ENCODE data around the gene MPZL2. TPM values are rescaled to one million over a fixed set of nuclear protein-coding genes. Genes with fewer than 3 reads are reported as not detected.

Gene MPZL2
- total and polyA plus RNA-seq, 10 of the 15 experiments (the other 5 are each of a cell fraction or from before 2014, with no cell fraction given): 0.81 to 4.8 (median 3.1) TPM

DNA sequence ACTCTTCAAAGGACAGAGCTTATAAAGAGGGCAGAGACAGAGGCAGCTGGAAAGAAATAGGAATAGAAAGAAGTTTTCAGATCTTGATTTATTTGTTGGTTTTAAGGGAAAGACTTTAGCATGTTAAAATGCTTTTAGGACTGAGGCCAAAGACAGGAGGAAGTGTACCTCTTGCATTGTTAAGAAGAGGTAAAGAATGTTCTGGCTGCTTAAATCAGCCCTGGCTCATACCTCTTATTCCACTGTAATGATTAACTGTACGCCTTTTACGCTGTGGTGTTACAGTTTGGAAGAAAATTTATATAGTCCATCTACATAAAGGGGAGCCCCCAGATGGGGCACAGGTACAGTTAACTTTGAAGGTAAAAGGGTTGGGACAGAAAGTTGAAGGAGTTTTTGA, 10.1 kb upstream of the MPZL2 start (continued):
- no peak for TF ChIP-seq ZZZ3 (IDR thresholded peaks at IDR 0.05; ENCODE audit: control insufficient read depth, insufficient read length, low read depth)
- TF ChIP-seq CBX3 (IDR thresholded peaks at IDR 0.05; ENCODE audit: borderline replicate concordance, low read depth): no peak
- no peak for TF ChIP-seq HDAC6 (IDR thresholded peaks at IDR 0.05; ENCODE audit: unreplicated experiment)

DNA sequence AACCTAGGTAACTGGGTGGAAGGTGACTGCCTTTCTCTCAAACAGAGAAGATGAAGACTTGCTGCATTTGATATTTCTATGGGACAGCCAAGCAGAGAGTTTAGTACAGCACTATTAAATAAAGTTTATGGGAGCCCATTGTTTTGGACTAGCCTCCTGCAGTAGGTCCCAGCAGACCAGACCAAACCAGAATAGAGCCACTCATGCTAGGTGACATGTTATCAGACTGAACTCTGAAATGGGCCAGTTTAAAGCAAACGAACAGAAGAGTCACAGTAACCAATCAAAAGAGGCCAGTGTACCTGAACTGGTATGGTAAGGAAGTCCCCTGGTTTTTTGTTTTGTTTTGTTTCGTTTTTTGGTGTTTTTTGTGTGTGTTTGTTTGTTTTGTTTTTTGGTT, 7.9 kb upstream of the MPZL2 start:
- DNase-seq (ENCODE audit: low read depth, low spot score): no peak
- no peaks in the 10 kb centered on the region; a peak in 1 of 4 replicates for H3K27me3 ChIP-seq (replicated peaks in 1 of 2; ENCODE audit: control insufficient read depth in 2 of 2, insufficient read depth in 2 of 2, low read length in 1 of 2)
- SMC1A ChIA-PET (ENCODE audit: uncharacterized antibody, unreplicated experiment): no interaction called here
- no peaks in the 10 kb centered on the region for H4K20me1 ChIP-seq (ENCODE audit: control insufficient read depth, insufficient read depth)
- H3K27ac ChIP-seq (ENCODE audit: control insufficient read depth, insufficient read depth): no peak overlapping the region
- CTCF ChIA-PET: interaction anchor here (0.6 kb wide), 1 partner anchor 73 kb away, joined by 4 read pairs; no protein-coding TSS in a partner anchor
- no peaks in the 10 kb centered on the region for H3K36me3 ChIP-seq (ENCODE audit: control insufficient read depth in 2 of 2, insufficient read depth in 2 of 2, low read length in 1 of 2)
- intact Hi-C loops (cut with micrococcal nuclease; ENCODE audit: unreplicated experiment) (no loop called here), in situ Hi-C loops (cut with MboI) (no loop called here)
- no peak overlapping the region for H3K9ac ChIP-seq (ENCODE audit: control insufficient read depth, insufficient read depth, low read length)
- no TSS peak for BruUV-seq (replicated peaks)
- no peak for FAIRE-seq
- H3K4me1 ChIP-seq (ENCODE audit: control insufficient read depth, insufficient read depth, low read length): 0 out of 2 replicates have a peak, but pooled peaks cover under 1% of the 10 kb centered on the region
- no peaks in the 10 kb centered on the region for H3K79me2 ChIP-seq (ENCODE audit: control insufficient read depth, insufficient read depth, low read length)
- H3K4me3 ChIP-seq: no peak overlapping the region
- no peak overlapping the region for H3K4me2 ChIP-seq (ENCODE audit: control insufficient read depth, insufficient read depth)
- H3K9me3 ChIP-seq (replicated peaks; ENCODE audit: control insufficient read depth, insufficient read depth, low read length): no peaks in the 10 kb centered on the region
- no peak overlapping the region for H2AFZ ChIP-seq (ENCODE audit: control insufficient read depth, low read depth, low read length)
- 36% methylated on average over 2 of the region's 2 CpGs for WGBS (ENCODE audit: insufficient coverage, insufficient replicate concordance, low lambda C conversion rate, missing lambda C conversion rate)
- POLR2A ChIA-PET: no interaction called here
- ATAC-seq: 0 out of 3 replicates have a peak, but pooled peaks have one; percentile 25
- RAD21 ChIA-PET (ENCODE audit: unreplicated experiment): no interaction called here
- no peak for TF ChIP-seq CREM (IDR thresholded peaks at IDR 0.05; ENCODE audit: low read depth)
- TF ChIP-seq, protein P1, sequence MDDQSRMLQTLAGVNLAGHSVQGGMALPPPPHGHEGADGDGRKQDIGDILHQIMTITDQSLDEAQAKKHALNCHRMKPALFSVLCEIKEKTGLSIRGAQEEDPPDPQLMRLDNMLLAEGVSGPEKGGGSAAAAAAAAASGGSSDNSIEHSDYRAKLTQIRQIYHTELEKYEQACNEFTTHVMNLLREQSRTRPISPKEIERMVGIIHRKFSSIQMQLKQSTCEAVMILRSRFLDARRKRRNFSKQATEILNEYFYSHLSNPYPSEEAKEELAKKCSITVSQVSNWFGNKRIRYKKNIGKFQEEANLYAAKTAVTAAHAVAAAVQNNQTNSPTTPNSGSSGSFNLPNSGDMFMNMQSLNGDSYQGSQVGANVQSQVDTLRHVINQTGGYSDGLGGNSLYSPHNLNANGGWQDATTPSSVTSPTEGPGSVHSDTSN (IDR thresholded peaks at IDR 0.05; ENCODE audit: insufficient replicate concordance, low read depth, low read length): no peak
- TF ChIP-seq POLR2A (IDR thresholded peaks at IDR 0.05; ENCODE audit: low read depth, low read length): no peak
- TF ChIP-seq KAT2A (conservative IDR thresholded peaks at IDR 0.05; ENCODE audit: control insufficient read depth, low read depth, low read length): no peak
- TF ChIP-seq STAT3 (IDR thresholded peaks at IDR 0.05; ENCODE audit: low read depth, low read length): no peak
- no peak for TF ChIP-seq LARP7 (IDR thresholded peaks at IDR 0.05)
- TF ChIP-seq SREBF2 (IDR thresholded peaks at IDR 0.05; ENCODE audit: low read length): no peak
- TF ChIP-seq, protein P2, sequence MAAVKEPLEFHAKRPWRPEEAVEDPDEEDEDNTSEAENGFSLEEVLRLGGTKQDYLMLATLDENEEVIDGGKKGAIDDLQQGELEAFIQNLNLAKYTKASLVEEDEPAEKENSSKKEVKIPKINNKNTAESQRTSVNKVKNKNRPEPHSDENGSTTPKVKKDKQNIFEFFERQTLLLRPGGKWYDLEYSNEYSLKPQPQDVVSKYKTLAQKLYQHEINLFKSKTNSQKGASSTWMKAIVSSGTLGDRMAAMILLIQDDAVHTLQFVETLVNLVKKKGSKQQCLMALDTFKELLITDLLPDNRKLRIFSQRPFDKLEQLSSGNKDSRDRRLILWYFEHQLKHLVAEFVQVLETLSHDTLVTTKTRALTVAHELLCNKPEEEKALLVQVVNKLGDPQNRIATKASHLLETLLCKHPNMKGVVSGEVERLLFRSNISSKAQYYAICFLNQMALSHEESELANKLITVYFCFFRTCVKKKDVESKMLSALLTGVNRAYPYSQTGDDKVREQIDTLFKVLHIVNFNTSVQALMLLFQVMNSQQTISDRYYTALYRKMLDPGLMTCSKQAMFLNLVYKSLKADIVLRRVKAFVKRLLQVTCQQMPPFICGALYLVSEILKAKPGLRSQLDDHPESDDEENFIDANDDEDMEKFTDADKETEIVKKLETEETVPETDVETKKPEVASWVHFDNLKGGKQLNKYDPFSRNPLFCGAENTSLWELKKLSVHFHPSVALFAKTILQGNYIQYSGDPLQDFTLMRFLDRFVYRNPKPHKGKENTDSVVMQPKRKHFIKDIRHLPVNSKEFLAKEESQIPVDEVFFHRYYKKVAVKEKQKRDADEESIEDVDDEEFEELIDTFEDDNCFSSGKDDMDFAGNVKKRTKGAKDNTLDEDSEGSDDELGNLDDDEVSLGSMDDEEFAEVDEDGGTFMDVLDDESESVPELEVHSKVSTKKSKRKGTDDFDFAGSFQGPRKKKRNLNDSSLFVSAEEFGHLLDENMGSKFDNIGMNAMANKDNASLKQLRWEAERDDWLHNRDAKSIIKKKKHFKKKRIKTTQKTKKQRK (IDR thresholded peaks at IDR 0.05; ENCODE audit: low read depth, low read length): no peak
- TF ChIP-seq RBBP5 (conservative IDR thresholded peaks at IDR 0.05): no peak
- no peak for TF ChIP-seq KDM1A (IDR thresholded peaks at IDR 0.05; ENCODE audit: borderline replicate concordance)
- TF ChIP-seq, protein P3, sequence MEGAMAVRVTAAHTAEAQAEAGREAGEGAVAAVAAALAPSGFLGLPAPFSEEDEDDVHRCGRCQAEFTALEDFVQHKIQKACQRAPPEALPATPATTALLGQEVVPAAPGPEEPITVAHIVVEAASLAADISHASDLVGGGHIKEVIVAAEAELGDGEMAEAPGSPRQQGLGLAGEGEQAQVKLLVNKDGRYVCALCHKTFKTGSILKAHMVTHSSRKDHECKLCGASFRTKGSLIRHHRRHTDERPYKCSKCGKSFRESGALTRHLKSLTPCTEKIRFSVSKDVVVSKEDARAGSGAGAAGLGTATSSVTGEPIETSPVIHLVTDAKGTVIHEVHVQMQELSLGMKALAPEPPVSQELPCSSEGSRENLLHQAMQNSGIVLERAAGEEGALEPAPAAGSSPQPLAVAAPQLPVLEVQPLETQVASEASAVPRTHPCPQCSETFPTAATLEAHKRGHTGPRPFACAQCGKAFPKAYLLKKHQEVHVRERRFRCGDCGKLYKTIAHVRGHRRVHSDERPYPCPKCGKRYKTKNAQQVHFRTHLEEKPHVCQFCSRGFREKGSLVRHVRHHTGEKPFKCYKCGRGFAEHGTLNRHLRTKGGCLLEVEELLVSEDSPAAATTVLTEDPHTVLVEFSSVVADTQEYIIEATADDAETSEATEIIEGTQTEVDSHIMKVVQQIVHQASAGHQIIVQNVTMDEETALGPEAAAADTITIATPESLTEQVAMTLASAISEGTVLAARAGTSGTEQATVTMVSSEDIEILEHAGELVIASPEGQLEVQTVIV (IDR thresholded peaks at IDR 0.05; ENCODE audit: borderline replicate concordance, partially characterized antibody): no peak

All from GM12878 (cell line).